OCI-LY1 (cell line): Measurements from ENCODE around the gene MLLT6.

Experiments
- H2AFZ ChIP-seq: fragments of 200-600 bp; sonication (generic), shearing (Covaris generic); 2 replicates; pipeline ENCODE4 v1.6.0; 2014; ENCODE audit warnings: antibody characterized with exemption, mild to moderate bottlenecking, low read length
- H3F3A ChIP-seq: fragments of 200-600 bp; sonication (generic), shearing (Covaris generic); 2 replicates; pipeline ENCODE4 v1.6.0; 2014; ENCODE audit warnings: mild to moderate bottlenecking, antibody characterized with exemption, low read length, moderate library complexity; ENCODE audit not compliant: insufficient read depth
- H3K27ac ChIP-seq: fragments of 200-600 bp; sonication (generic); 2 replicates; pipeline ENCODE4 v1.5.1; 2014; ENCODE audit warnings: low read length, mixed run types, mild to moderate bottlenecking, low read depth; ENCODE audit not compliant: poor library complexity, severe bottlenecking
- H3K27me3 ChIP-seq: fragments of 200-600 bp; sonication (generic); 2 replicates; pipeline ENCODE4 v1.6.0; 2014; ENCODE audit warnings: antibody characterized with exemption, mild to moderate bottlenecking, low read length, moderate library complexity; ENCODE audit not compliant: insufficient read depth
- H3K36me3 ChIP-seq: fragments of 200-600 bp; sonication (generic); 2 replicates; pipeline ENCODE4 v1.6.1; 2014; ENCODE audit warnings: mild to moderate bottlenecking, antibody characterized with exemption, low read length, moderate library complexity, mixed read lengths; ENCODE audit not compliant: insufficient read depth
- H3K4me1 ChIP-seq: fragments of 200-600 bp; sonication (generic); 2 replicates; pipeline ENCODE4 v1.5.1; 2014; ENCODE audit warnings: mild to moderate bottlenecking, low read length, moderate library complexity; ENCODE audit not compliant: insufficient read depth, severe bottlenecking
- H3K4me2 ChIP-seq: fragments of 200-600 bp; sonication (generic), shearing (Covaris generic); 2 replicates; pipeline ENCODE4 v1.6.1; 2014; ENCODE audit warnings: low read length
- H3K4me3 ChIP-seq: fragments of 200-600 bp; sonication (generic); 2 replicates; pipeline ENCODE4 v1.5.1; 2014; ENCODE audit warnings: low read length, low read depth, mild to moderate bottlenecking, mixed read lengths; ENCODE audit not compliant: poor library complexity, severe bottlenecking
- H3K79me2 ChIP-seq: fragments of 200-600 bp; shearing (Covaris generic); 2 replicates; pipeline ENCODE4 v1.6.1; 2016; ENCODE audit warnings: mixed run types, low read length, mixed read lengths; ENCODE audit not compliant: insufficient read depth
- H3K9ac ChIP-seq: fragments of 200-600 bp; sonication (generic), shearing (Covaris generic); 2 replicates; pipeline ENCODE4 v1.6.1; 2014; ENCODE audit warnings: mild to moderate bottlenecking, low read length, mixed read lengths
- H3K9me2 ChIP-seq: fragments of 200-600 bp; sonication (generic), shearing (Covaris generic); 2 replicates; pipeline ENCODE4 v1.6.1; 2014; ENCODE audit warnings: low read depth, mild to moderate bottlenecking, low read length, mixed read lengths
- H3K9me3 ChIP-seq: fragments of 200-600 bp; shearing (Covaris generic); 2 replicates; pipeline ENCODE4 v1.6.1; 2014; ENCODE audit warnings: low read length, mixed read lengths
- H4K20me1 ChIP-seq: fragments of 200-600 bp; sonication (generic), shearing (Covaris generic); 2 replicates; pipeline ENCODE4 v1.6.0; 2016; ENCODE audit warnings: mild to moderate bottlenecking, low read length; ENCODE audit not compliant: insufficient read depth
- CTCF ChIP-seq: fragments of 200-600 bp; sonication (generic), shearing (Covaris generic); IDR thresholded peaks from 2 replicates; pipeline ENCODE4 v1.5.1; 2017; ENCODE audit warnings: mild to moderate bottlenecking, antibody characterized with exemption, low read length, moderate library complexity, mixed read lengths
- EZH2 ChIP-seq: fragments of 200-600 bp; sonication (generic), shearing (Covaris generic); IDR thresholded peaks from 2 replicates; pipeline ENCODE4 v1.8.0; 2017; ENCODE audit warnings: borderline replicate concordance, mixed run types, mild to moderate bottlenecking, antibody characterized with exemption, low read length, moderate library complexity, mixed read lengths

Gene MLLT6

GRCh38 chr17:38728290-38728831, 23.3 kb downstream of the MLLT6 start:
- H3K27me3 ChIP-seq: no peaks in the 10 kb centered on the region
- H3F3A ChIP-seq: no peaks in the 10 kb centered on the region
- H3K9ac ChIP-seq: no peak overlapping the region
- H3K36me3 ChIP-seq: peaks cover 10% of the 10 kb centered on the region; the same call in 1 of the 2 replicates
- H3K79me2 ChIP-seq: no peaks in the 10 kb centered on the region
- no peak overlapping the region for H2AFZ ChIP-seq
- H3K4me2 ChIP-seq: no peak overlapping the region
- no peak overlapping the region for H3K4me3 ChIP-seq
- H3K9me2 ChIP-seq: no peaks in the 10 kb centered on the region
- no peaks in the 10 kb centered on the region for H4K20me1 ChIP-seq
- H3K27ac ChIP-seq: peak overlapping the region; percentile 4
- H3K4me1 ChIP-seq: peaks cover 37% of the 10 kb centered on the region
- TF ChIP-seq EZH2 (no peak), CTCF (no peak)
- H3K9me3 ChIP-seq: no peaks in the 10 kb centered on the region

- H3K36me3 ChIP-seq: peaks cover 8% of the 10 kb centered on the region; the same call in 1 of the 2 replicates
- H3K27me3 ChIP-seq: no peaks in the 10 kb centered on the region
- no peaks in the 10 kb centered on the region for H3K9me3 ChIP-seq
- peak overlapping the region; percentile 67 for H3K4me3 ChIP-seq
- H4K20me1 ChIP-seq: no peaks in the 10 kb centered on the region
- peak overlapping the region; percentile 93 for H3K4me2 ChIP-seq
- peak overlapping the region; percentile 22 for H3K27ac ChIP-seq
- H3K4me1 ChIP-seq: peaks cover 43% of the 10 kb centered on the region
- TF ChIP-seq CTCF (no peak), EZH2 (no peak)
- peak overlapping the region; percentile 78 for H3K9ac ChIP-seq
- H3K79me2 ChIP-seq: no peaks in the 10 kb centered on the region
- H3K9me2 ChIP-seq: no peaks in the 10 kb centered on the region
- H3F3A ChIP-seq: peaks cover 5% of the 10 kb centered on the region; the same call in 1 of the 2 replicates
- H2AFZ ChIP-seq: no peak overlapping the region
Observed at GRCh38 chr17:38729368-38729885, 24.4 kb downstream of the MLLT6 start.

DNA sequence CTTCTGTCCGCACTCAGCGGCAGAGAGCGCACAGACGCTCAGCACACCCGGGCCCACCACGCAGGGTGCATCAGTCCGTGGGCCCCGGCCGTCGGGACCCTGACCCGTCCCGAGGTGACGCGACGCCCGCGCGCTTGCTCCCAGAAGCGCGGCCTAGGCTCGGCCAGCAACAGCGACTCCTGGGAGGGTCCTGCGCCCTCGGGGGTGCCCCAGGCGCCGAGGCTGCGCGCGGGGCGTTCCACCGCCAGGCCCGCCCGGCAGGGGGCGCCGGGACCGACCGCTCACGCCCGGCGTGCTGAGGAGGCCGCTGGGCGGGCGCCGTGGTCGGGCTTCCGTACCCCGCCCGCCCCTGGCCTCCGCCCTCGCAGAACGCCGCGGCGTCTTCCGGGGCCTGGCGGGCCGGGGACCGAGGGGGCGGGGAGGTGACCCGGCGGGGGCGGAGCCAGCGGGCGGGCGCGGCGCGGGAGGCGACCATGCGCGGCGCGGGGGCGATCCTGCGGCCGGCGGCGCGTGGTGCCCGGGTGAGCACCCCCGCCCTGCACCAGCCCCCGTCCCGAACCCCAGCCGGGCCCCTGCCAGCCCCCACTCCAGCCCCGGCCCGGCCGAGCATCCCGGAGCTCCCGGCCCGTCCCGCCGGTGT, 24.9 kb downstream of the MLLT6 start, which contains the start of gene CISD3:
Gene CISD3, plus strand, starts transcription at position 456 of the 640 bp plus-strand sequence. Its CDS starts 18 bp downstream, at position 474.
- H3K4me1 ChIP-seq: peaks cover 47% of the 10 kb centered on the region
- H3K27me3 ChIP-seq: no peaks in the 10 kb centered on the region
- H3K36me3 ChIP-seq: peaks cover 3% of the 10 kb centered on the region; the same call in 1 of the 2 replicates
- no peak for TF ChIP-seq EZH2
- TF ChIP-seq CTCF: peak; percentile 50
- H3K4me3 ChIP-seq: peak within 1 kb of the TSS; percentile 75
- H3K9ac ChIP-seq: peak within 1 kb of the TSS; percentile 89
- H3K9me2 ChIP-seq: no peaks in the 10 kb centered on the region
- no peak within 1 kb of the TSS for H2AFZ ChIP-seq
- H3F3A ChIP-seq: peaks cover 9% of the 10 kb centered on the region; the same call in 1 of the 2 replicates
- H3K79me2 ChIP-seq: no peaks in the 10 kb centered on the region
- peak within 1 kb of the TSS; percentile 42 for H3K27ac ChIP-seq
- no peaks in the 10 kb centered on the region for H3K9me3 ChIP-seq
- no peaks in the 10 kb centered on the region for H4K20me1 ChIP-seq
- H3K4me2 ChIP-seq: peak within 1 kb of the TSS; percentile 93
